ENCODE measurements around the gene ZNF536. TPM values are rescaled to one million over a fixed set of nuclear protein-coding genes. Genes with fewer than 3 reads are reported as not detected.

The ZNF536 gene
- total and polyA plus RNA-seq, 2 donors (not counting 3 experiments of a cell fraction or from before 2014, with no cell fraction given) = not detected

GRCh38 chr19:30326393-30326710 is 45.8 kb upstream of the ZNF536 start:
- no peaks in the 10 kb centered on the region for H3K9me3 ChIP-seq (replicated peaks; ENCODE audit: control insufficient read depth, insufficient read depth, low read length)

More at GRCh38 chr19:30326393-30326710, 45.8 kb upstream of the ZNF536 start:
- Histone ChIP-seq H3K4me3 (replicated peaks in 1 of 3; ENCODE audit: insufficient read depth in 1 of 3, low read depth in 1 of 3, low read length in 3 of 3) (no peak overlapping the region), H3K27ac (ENCODE audit: insufficient read depth, low read depth, low read length) (no peak overlapping the region), H4K20me1 (replicated peaks; ENCODE audit: control insufficient read depth, extremely low read depth, insufficient read depth, low read length) (no peaks in the 10 kb centered on the region), H3K9ac (replicated peaks; ENCODE audit: extremely low read depth, insufficient read depth, low read length) (no peak overlapping the region), H3K9me1 (replicated peaks; ENCODE audit: control insufficient read depth, extremely low read depth, insufficient read depth, low read length) (no peaks in the 10 kb centered on the region), H3K79me2 (ENCODE audit: control insufficient read depth, insufficient read depth, low read length) (no peaks in the 10 kb centered on the region), H3K27me3 (ENCODE audit: control insufficient read depth in 2 of 2, insufficient read depth in 2 of 2, low read length in 2 of 2) (no peaks in the 10 kb centered on the region), H2AFZ (ENCODE audit: low read depth, low read length) (no peak overlapping the region), H3K4me1 (ENCODE audit: control insufficient read depth, extremely low read depth, insufficient read depth, low read length) (no peaks in the 10 kb centered on the region), H3K36me3 (ENCODE audit: control insufficient read depth in 2 of 2, extremely low read depth in 1 of 2, insufficient read depth in 2 of 2, low read length in 2 of 2) (no peaks in the 10 kb centered on the region), H3K4me2 (ENCODE audit: insufficient read depth, low read length) (no peak overlapping the region)
- TF ChIP-seq MYC (IDR thresholded peaks at IDR 0.05; ENCODE audit: low read depth, low read length) (no peak), JUN (IDR thresholded peaks at IDR 0.05; ENCODE audit: borderline replicate concordance, insufficient read depth, insufficient read length, low read depth) (no peak), MAX (IDR thresholded peaks at IDR 0.05; ENCODE audit: insufficient read depth, insufficient read length) (no peak), POLR2A (IDR thresholded peaks at IDR 0.05; ENCODE audit: low read depth, low read length) (no peak), CTCF (IDR thresholded peaks at IDR 0.05; ENCODE audit: extremely low read depth in 1 of 2, insufficient read depth in 1 of 2, low read depth in 1 of 2, low read length in 2 of 2) (no peak), POLR2AphosphoS5 (IDR thresholded peaks at IDR 0.05; ENCODE audit: insufficient read depth, low read depth, low read length) (no peak)
- DNase-seq (ENCODE audit: low read depth, low spot score) (no peak), FAIRE-seq (no peak)
- ChIA-PET POLR2A (no interaction called here), CTCF (no interaction called here)
- intact Hi-C loops (cut with micrococcal nuclease) = no loop called here
- dilution Hi-C loops (cut with MboI; ENCODE audit: extremely low pct_ligation_motif_present, low sequenced_read_pairs) = no loop called here
- no TSS peak for BruUV-seq (replicated peaks)
